ENCODE measurements around the gene ZNF496.
"Not testable (repeated sequence)": the region's sequence is repeated elsewhere in the genome, so short reads cannot be mapped to it uniquely, and the experiment has no call there.

Gene ZNF496

GRCh38 chr1:247331525-247332214 lies at the start of gene ZNF496:
TSS of gene ZNF496 (minus strand) at chr1:247331867. CDS start at chr1:247329578, 2,289 bp downstream.
- peak within 1 kb of the TSS; percentile 94 for H3K4me3 Mint-ChIP-seq
- H3K27me3 Mint-ChIP-seq (ENCODE audit: low read depth): peaks cover 12% of the 10 kb centered on the region
- peak within 1 kb of the TSS; percentile 88 for H3K27ac Mint-ChIP-seq
- H3K36me3 Mint-ChIP-seq (ENCODE audit: low read depth): peaks cover 2% of the 10 kb centered on the region
- no peaks in the 10 kb centered on the region for H3K9me3 Mint-ChIP-seq
- peaks cover 8% of the 10 kb centered on the region for H3K4me1 Mint-ChIP-seq (ENCODE audit: low read depth)

GRCh38 chr1:247378334-247379073 lies 46.8 kb upstream of the ZNF496 start:
- peaks cover 11% of the 10 kb centered on the region for H3K27me3 Mint-ChIP-seq (ENCODE audit: low read depth)
- no peak overlapping the region for H3K4me3 Mint-ChIP-seq
- no peaks in the 10 kb centered on the region for H3K9me3 Mint-ChIP-seq
- H3K27ac Mint-ChIP-seq: no peak overlapping the region
- peaks cover 4% of the 10 kb centered on the region for H3K4me1 Mint-ChIP-seq (ENCODE audit: low read depth)
- no peaks in the 10 kb centered on the region for H3K36me3 Mint-ChIP-seq (ENCODE audit: low read depth)

GRCh38 chr1:247377656-247378055 lies 46.0 kb upstream of the ZNF496 start:
- not testable (repeated sequence) for H3K27ac Mint-ChIP-seq; H3K36me3 Mint-ChIP-seq (ENCODE audit: low read depth); H3K4me1 Mint-ChIP-seq (ENCODE audit: low read depth); H3K9me3 Mint-ChIP-seq; H3K4me3 Mint-ChIP-seq
- H3K27me3 Mint-ChIP-seq (ENCODE audit: low read depth): peaks cover 11% of the 10 kb centered on the region

DNA sequence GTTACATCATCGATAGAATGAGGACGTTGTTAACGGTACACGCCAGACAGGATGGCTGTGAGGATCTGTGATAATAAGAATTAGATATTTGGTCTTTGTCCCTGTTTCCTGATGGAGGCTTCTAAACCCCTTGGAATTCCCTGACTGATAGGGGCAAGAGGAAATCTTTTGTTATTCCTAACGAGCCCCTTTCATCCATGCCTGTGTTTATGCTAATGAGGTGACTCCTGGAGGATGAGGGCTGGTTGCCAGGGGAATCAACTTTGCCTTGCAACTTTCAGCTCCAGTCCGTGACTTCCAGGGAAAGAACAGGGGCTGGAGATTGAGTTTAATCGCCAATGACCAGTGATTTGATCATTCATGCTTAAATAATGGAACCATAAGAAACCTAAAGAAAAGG lies 45.0 kb upstream of the ZNF496 start:
- no peak overlapping the region for H3K27ac Mint-ChIP-seq
- no peak overlapping the region for H3K4me3 Mint-ChIP-seq
- peaks cover 11% of the 10 kb centered on the region for H3K27me3 Mint-ChIP-seq (ENCODE audit: low read depth)
- H3K36me3 Mint-ChIP-seq (ENCODE audit: low read depth): no peaks in the 10 kb centered on the region
- peaks cover 7% of the 10 kb centered on the region for H3K4me1 Mint-ChIP-seq (ENCODE audit: low read depth)
- no peaks in the 10 kb centered on the region for H3K9me3 Mint-ChIP-seq

GRCh38 chr1:247375747-247376146 lies 44.1 kb upstream of the ZNF496 start:
- Mint-ChIP-seq H3K36me3 (ENCODE audit: low read depth) (no peaks in the 10 kb centered on the region), H3K27me3 (ENCODE audit: low read depth) (peaks cover 11% of the 10 kb centered on the region), H3K4me1 (ENCODE audit: low read depth) (peaks cover 7% of the 10 kb centered on the region), H3K9me3 (no peaks in the 10 kb centered on the region), H3K27ac (no peak overlapping the region), H3K4me3 (no peak overlapping the region)

- H3K27ac Mint-ChIP-seq; H3K36me3 Mint-ChIP-seq (ENCODE audit: low read depth); H3K9me3 Mint-ChIP-seq; H3K4me1 Mint-ChIP-seq (ENCODE audit: low read depth); H3K4me3 Mint-ChIP-seq: not testable (repeated sequence)
- peaks cover 11% of the 10 kb centered on the region for H3K27me3 Mint-ChIP-seq (ENCODE audit: low read depth)
Observed at GRCh38 chr1:247374651-247375334, 43.1 kb upstream of the ZNF496 start.

GRCh38 chr1:247373721-247374141 lies 42.1 kb upstream of the ZNF496 start:
- Mint-ChIP-seq H3K9me3 (no peaks in the 10 kb centered on the region), H3K4me1 (ENCODE audit: low read depth) (peaks cover 7% of the 10 kb centered on the region), H3K36me3 (ENCODE audit: low read depth) (no peaks in the 10 kb centered on the region), H3K27ac (no peak overlapping the region), H3K4me3 (no peak overlapping the region), H3K27me3 (ENCODE audit: low read depth) (peaks cover 11% of the 10 kb centered on the region)

DNA sequence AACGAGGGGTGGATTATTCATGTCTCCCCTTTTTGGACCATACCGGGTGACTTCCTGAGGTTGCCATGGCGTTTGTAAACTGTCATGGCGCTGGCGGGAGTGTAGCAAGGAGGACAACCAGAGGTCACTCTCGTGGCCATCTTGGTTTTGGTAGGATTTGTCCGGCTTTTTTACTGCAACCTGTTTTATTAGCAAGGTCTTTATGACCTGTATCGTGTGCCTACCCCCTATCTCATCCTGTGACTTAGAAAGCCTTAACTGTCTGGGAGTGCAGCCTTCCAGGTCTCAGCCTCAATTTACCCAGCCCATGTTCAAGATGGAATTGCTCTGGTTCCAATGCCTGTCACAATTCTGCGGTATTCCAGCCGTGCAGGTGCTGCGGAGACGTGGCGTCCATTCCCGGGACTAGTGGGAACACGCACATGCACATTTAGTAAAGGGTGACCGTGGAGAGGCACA lies 40.2 kb upstream of the ZNF496 start:
- H3K9me3 Mint-ChIP-seq: no peaks in the 10 kb centered on the region
- peaks cover 7% of the 10 kb centered on the region for H3K4me1 Mint-ChIP-seq (ENCODE audit: low read depth)
- no peak overlapping the region for H3K27ac Mint-ChIP-seq
- H3K27me3 Mint-ChIP-seq (ENCODE audit: low read depth): peaks cover 11% of the 10 kb centered on the region
- H3K4me3 Mint-ChIP-seq: no peak overlapping the region
- H3K36me3 Mint-ChIP-seq (ENCODE audit: low read depth): no peaks in the 10 kb centered on the region

DNA sequence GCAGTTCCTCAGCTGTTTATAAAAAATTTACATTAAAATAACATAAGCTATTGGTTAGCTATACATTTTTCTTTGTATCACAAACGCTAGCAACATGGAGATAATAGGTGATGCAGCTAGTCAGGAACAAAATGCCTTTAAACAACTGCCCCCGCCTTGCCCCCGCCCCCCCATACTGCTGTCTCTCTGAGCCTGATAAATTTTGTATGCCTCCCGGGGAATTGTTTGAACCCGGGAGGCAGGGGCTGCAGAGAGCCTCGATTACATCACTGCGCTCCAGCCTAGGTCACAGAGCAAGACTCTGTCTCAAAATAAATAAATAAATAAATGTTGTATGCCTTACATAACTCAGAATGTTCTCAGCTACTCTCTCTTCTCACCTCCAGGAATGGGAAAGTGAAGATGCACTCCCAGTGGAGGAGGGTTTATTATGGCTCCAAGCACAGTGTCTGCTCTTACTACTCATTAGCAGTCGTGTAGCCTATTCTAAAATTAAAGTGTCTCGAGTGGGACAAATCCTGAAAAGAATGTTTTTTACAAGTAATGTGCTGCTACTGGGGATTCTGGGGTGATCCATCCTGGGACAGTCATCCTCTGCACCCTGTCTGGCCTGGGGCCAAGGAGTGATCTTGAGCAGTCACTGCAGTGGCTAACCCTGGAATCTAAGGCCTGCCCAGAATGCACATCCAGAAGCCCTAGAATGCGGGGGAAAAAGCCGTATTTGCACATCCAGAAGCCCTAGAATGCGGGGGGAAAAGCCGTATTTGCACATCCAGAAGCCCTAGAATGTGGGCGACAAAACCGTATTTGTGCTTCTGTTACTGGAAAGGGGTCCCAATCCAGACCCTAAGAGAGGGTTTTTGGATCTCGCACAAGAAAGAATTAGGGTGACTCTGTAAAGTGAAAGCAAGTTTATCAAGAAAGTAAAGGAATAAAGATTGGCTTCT lies 39.4 kb upstream of the ZNF496 start:
- no peak overlapping the region for H3K4me3 Mint-ChIP-seq
- no peak overlapping the region for H3K27ac Mint-ChIP-seq
- peaks cover 7% of the 10 kb centered on the region for H3K4me1 Mint-ChIP-seq (ENCODE audit: low read depth)
- H3K27me3 Mint-ChIP-seq (ENCODE audit: low read depth): peaks cover 11% of the 10 kb centered on the region
- no peaks in the 10 kb centered on the region for H3K9me3 Mint-ChIP-seq
- no peaks in the 10 kb centered on the region for H3K36me3 Mint-ChIP-seq (ENCODE audit: low read depth)

DNA sequence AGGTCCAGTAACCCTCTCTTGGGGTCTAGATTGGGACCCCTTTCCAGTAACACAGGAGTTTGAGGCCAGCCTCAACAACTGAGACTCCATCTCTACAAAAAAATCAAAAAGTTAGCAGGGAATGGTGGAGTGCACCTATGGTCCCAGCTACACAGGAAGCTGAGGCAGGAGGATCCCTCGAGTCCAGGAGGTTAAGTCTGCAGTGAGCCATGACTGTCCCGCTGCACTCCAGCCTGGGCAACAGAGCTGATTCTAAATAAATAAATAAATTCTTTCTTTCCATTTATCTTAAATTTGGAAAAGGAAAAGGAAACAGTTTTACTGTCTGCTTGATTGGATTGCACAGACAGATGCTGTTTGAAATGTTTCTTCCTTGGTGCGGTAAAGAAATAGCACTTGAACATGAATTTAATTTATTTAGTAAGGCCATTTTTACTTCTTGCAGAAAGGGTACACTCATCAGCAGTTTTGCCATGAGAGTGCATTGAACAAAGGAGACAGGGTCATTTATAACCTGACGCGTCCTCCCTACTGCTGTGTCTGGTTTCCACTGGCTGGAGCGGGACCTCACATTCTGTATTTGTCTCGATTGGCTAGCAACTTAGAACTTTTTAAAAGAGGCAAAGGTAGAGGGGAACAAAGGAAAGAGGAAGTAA lies 37.0 kb upstream of the ZNF496 start:
- no peak overlapping the region for H3K27ac Mint-ChIP-seq
- no peaks in the 10 kb centered on the region for H3K27me3 Mint-ChIP-seq (ENCODE audit: low read depth)
- H3K9me3 Mint-ChIP-seq: peaks cover 4% of the 10 kb centered on the region
- no peak overlapping the region for H3K4me3 Mint-ChIP-seq
- peaks cover 3% of the 10 kb centered on the region for H3K4me1 Mint-ChIP-seq (ENCODE audit: low read depth)
- no peaks in the 10 kb centered on the region for H3K36me3 Mint-ChIP-seq (ENCODE audit: low read depth)

GRCh38 chr1:247367786-247368422 lies 36.2 kb upstream of the ZNF496 start:
- H3K9me3 Mint-ChIP-seq: peaks cover 4% of the 10 kb centered on the region
- no peaks in the 10 kb centered on the region for H3K27me3 Mint-ChIP-seq (ENCODE audit: low read depth)
- H3K4me1 Mint-ChIP-seq (ENCODE audit: low read depth): peaks cover 3% of the 10 kb centered on the region
- H3K27ac Mint-ChIP-seq: no peak overlapping the region
- no peaks in the 10 kb centered on the region for H3K36me3 Mint-ChIP-seq (ENCODE audit: low read depth)
- no peak overlapping the region for H3K4me3 Mint-ChIP-seq

- Mint-ChIP-seq H3K9me3 (peaks cover 4% of the 10 kb centered on the region), H3K27ac (no peak overlapping the region), H3K27me3 (ENCODE audit: low read depth) (no peaks in the 10 kb centered on the region), H3K4me1 (ENCODE audit: low read depth) (no peaks in the 10 kb centered on the region), H3K36me3 (ENCODE audit: low read depth) (no peaks in the 10 kb centered on the region), H3K4me3 (no peak overlapping the region)
Observed at GRCh38 chr1:247366926-247367645, 35.4 kb upstream of the ZNF496 start.

DNA sequence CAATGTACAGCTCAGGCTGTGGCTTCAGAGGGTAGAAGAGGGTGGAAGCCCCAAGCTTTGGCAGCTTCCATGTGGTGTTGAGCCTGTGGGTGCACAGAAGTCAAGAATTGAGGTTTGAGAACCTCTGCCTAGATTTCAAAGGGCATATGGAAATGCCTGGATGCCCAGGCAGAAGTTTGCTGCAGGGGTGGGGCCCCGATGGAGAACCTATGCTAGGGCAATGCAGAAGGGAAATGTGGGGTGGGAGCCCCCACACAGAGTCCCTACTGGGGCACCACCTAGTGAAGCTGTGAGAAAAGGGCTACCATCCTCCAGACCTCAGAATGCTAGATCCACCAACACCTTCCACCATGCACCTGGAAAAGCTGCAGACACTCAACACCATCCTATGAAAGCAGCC lies 34.7 kb upstream of the ZNF496 start:
- H3K27me3 Mint-ChIP-seq (ENCODE audit: low read depth); H3K9me3 Mint-ChIP-seq; H3K4me3 Mint-ChIP-seq; H3K27ac Mint-ChIP-seq; H3K4me1 Mint-ChIP-seq (ENCODE audit: low read depth); H3K36me3 Mint-ChIP-seq (ENCODE audit: low read depth): not testable (repeated sequence)

Measured in T-helper 1 cell treated with Interleukin-12 subunit alpha and Interleukin-12 subunit beta and Interleukin-4 antibody, amounts not matched to agents 30 μg/mL and 1 μg/mL, for 36 hours (primary cell).